HEK293 (cell line): ENCODE data around the gene NELFB.

Source experiments
- CTCF ChIA-PET: fragments of 350-600 bp; formaldehyde crosslinking; extraction: SDS; loops from one replicate; lab custom pipeline; 2021; ENCODE audit warnings: antibody characterized with exemption; lab: Yijun Ruan, JAX
- POLR2A ChIA-PET: fragments of 300-600 bp; formaldehyde crosslinking; extraction: SDS; loops from one replicate; lab custom pipeline; 2020; ENCODE audit warnings: antibody characterized with exemption, inconsistent platforms; lab: Yijun Ruan, JAX
- H3K27ac ChIP-seq: fragments of 200-500 bp; sonication (Bioruptor generic); 2 replicates; pipeline ENCODE4 v1.5.1; 2014; ENCODE audit warnings: low read depth, low read length, control low read depth, inconsistent platforms; ENCODE audit errors: extremely low read depth
- H3K36me3 ChIP-seq, 2 experiments: fragments of 200-500 bp in 1 of 2; sonication (Bioruptor generic) in 1 of 2; 1 replicate in 1 of 2; 2 replicates in 1 of 2; pipeline ENCODE4 v1.5.1; 2014 to 2017; ENCODE audit warnings: inconsistent platforms in 2 of 2, low read length in 2 of 2; ENCODE audit not compliant: control insufficient read depth in 2 of 2, insufficient read depth in 1 of 2
- H3K4me1 ChIP-seq: fragments of 200-500 bp; sonication (Bioruptor generic); 2 replicates; pipeline ENCODE4 v1.5.1; 2014; ENCODE audit warnings: mild to moderate bottlenecking, low read length, inconsistent platforms; ENCODE audit not compliant: control insufficient read depth, insufficient read depth
- H3K4me3 ChIP-seq: 2 replicates; pipeline ENCODE4 v1.5.1; 2011; ENCODE audit warnings: low read depth, mild to moderate bottlenecking, control low read depth, low read length, moderate library complexity
- H3K9me3 ChIP-seq: fragments of 200-500 bp; sonication (Bioruptor generic); 2 replicates; pipeline ENCODE4 v1.5.1; 2014; ENCODE audit warnings: low read depth, low read length, inconsistent platforms; ENCODE audit not compliant: control insufficient read depth, insufficient read depth
- AEBP2 ChIP-seq: fragments of 450-650 bp; formaldehyde crosslinking; IDR thresholded peaks from 2 replicates; pipeline ENCODE4 v1.5.1; 2016; ENCODE audit warnings: missing biosample characterization, missing genetic modification characterization, borderline replicate concordance
- GFI1B ChIP-seq: fragments of 450-650 bp; formaldehyde crosslinking; IDR thresholded peaks from 2 replicates; pipeline ENCODE4 v1.5.1; 2016; ENCODE audit warnings: missing biosample characterization, missing genetic modification characterization
- GLI4 ChIP-seq: fragments of 450-650 bp; formaldehyde crosslinking; IDR thresholded peaks from 2 replicates; pipeline ENCODE4 v1.5.1; 2016; ENCODE audit warnings: missing biosample characterization, missing genetic modification characterization
- KLF10 ChIP-seq: fragments of 450-650 bp; IDR thresholded peaks from 2 replicates; pipeline ENCODE4 v1.5.1; 2018; ENCODE audit warnings: missing biosample characterization, mild to moderate bottlenecking, missing genetic modification characterization
- SCRT2 ChIP-seq: fragments of 450-650 bp; formaldehyde crosslinking; IDR thresholded peaks from 2 replicates; pipeline ENCODE4 v1.5.1; 2016; ENCODE audit warnings: missing biosample characterization, missing genetic modification characterization
- TCF7L2 ChIP-seq: IDR thresholded peaks from 2 replicates; pipeline ENCODE4 v1.6.1; 2011; ENCODE audit warnings: low read depth, mild to moderate bottlenecking, inconsistent platforms, low read length, moderate library complexity, borderline replicate concordance
- WT1 ChIP-seq: fragments of 450-650 bp; formaldehyde crosslinking; IDR thresholded peaks from 2 replicates; pipeline ENCODE4 v1.5.1; 2016; ENCODE audit warnings: missing biosample characterization, missing genetic modification characterization
- ZBTB11 ChIP-seq: fragments of 450-650 bp; formaldehyde crosslinking; conservative IDR thresholded peaks from 2 replicates; pipeline ENCODE4 v1.5.1; 2016; ENCODE audit warnings: low read depth, missing biosample characterization, missing genetic modification characterization
- ZFP69B ChIP-seq: fragments of 450-650 bp; formaldehyde crosslinking; IDR thresholded peaks from 2 replicates; pipeline ENCODE4 v1.5.1; 2016; ENCODE audit warnings: missing biosample characterization, missing genetic modification characterization
- ZIC2 ChIP-seq: fragments of 450-650 bp; formaldehyde crosslinking; IDR thresholded peaks from 2 replicates; pipeline ENCODE4 v1.5.1; 2016; ENCODE audit warnings: missing biosample characterization, missing genetic modification characterization
- ZNF133 ChIP-seq: fragments of 450-650 bp; formaldehyde crosslinking; IDR thresholded peaks from 2 replicates; pipeline ENCODE4 v1.5.1; 2016; ENCODE audit warnings: missing biosample characterization, missing genetic modification characterization
- ZNF221 ChIP-seq: fragments of 450-650 bp; formaldehyde crosslinking; IDR thresholded peaks from 2 replicates; pipeline ENCODE4 v1.5.1; 2017; ENCODE audit warnings: missing biosample characterization, missing genetic modification characterization, borderline replicate concordance
- ZNF239 ChIP-seq: fragments of 450-650 bp; formaldehyde crosslinking; IDR thresholded peaks from 2 replicates; pipeline ENCODE4 v1.5.1; 2016; ENCODE audit warnings: missing biosample characterization, missing genetic modification characterization
- ZNF292 ChIP-seq: fragments of 450-650 bp; formaldehyde crosslinking; IDR thresholded peaks from 2 replicates; pipeline ENCODE4 v1.5.1; 2016; ENCODE audit warnings: low read depth, missing biosample characterization, missing genetic modification characterization, borderline replicate concordance
- ZNF48 ChIP-seq: fragments of 450-650 bp; formaldehyde crosslinking; IDR thresholded peaks from 2 replicates; pipeline ENCODE4 v1.5.1; 2016; ENCODE audit warnings: missing biosample characterization, missing genetic modification characterization
- ZNF513 ChIP-seq: fragments of 450-650 bp; IDR thresholded peaks from 2 replicates; pipeline ENCODE4 v1.5.1; 2018; ENCODE audit warnings: missing biosample characterization, missing genetic modification characterization
- ZNF600 ChIP-seq: fragments of 450-650 bp; formaldehyde crosslinking; IDR thresholded peaks from 2 replicates; pipeline ENCODE4 v1.5.1; 2016; ENCODE audit warnings: missing biosample characterization, missing genetic modification characterization
- ZNF701 ChIP-seq: fragments of 450-650 bp; formaldehyde crosslinking; IDR thresholded peaks from 2 replicates; pipeline ENCODE4 v1.5.1; 2016; ENCODE audit warnings: missing biosample characterization, missing genetic modification characterization
- ZNF707 ChIP-seq: fragments of 450-650 bp; formaldehyde crosslinking; IDR thresholded peaks from 2 replicates; pipeline ENCODE4 v1.5.1; 2016; ENCODE audit warnings: missing biosample characterization, missing genetic modification characterization
- ZNF777 ChIP-seq: fragments of 450-650 bp; formaldehyde crosslinking; IDR thresholded peaks from 2 replicates; pipeline ENCODE4 v1.5.1; 2017; ENCODE audit warnings: missing biosample characterization, missing genetic modification characterization, borderline replicate concordance
- ZNF843 ChIP-seq: fragments of 450-650 bp; formaldehyde crosslinking; IDR thresholded peaks from 2 replicates; pipeline ENCODE4 v1.5.1; 2016; ENCODE audit warnings: missing biosample characterization, missing genetic modification characterization
- ZXDB ChIP-seq: fragments of 450-650 bp; formaldehyde crosslinking; IDR thresholded peaks from 2 replicates; pipeline ENCODE4 v1.5.1; 2016; ENCODE audit warnings: missing biosample characterization, missing genetic modification characterization
- TF ChIP-seq, protein P1 (sequence below): fragments of 450-650 bp; formaldehyde crosslinking; IDR thresholded peaks from 2 replicates; pipeline ENCODE4 v1.5.1; 2016; ENCODE audit warnings: missing biosample characterization, missing genetic modification characterization
- TF ChIP-seq, protein P2 (sequence below): fragments of 450-650 bp; formaldehyde crosslinking; IDR thresholded peaks from 2 replicates; pipeline ENCODE4 v1.5.1; 2017; ENCODE audit warnings: missing biosample characterization, missing genetic modification characterization
- TF ChIP-seq, protein P3 (sequence below): fragments of 450-650 bp; formaldehyde crosslinking; IDR thresholded peaks from 2 replicates; pipeline ENCODE4 v1.5.1; 2016; ENCODE audit warnings: missing biosample characterization, missing genetic modification characterization

Gene NELFB

GRCh38 chr9:137299203-137299565, 44.1 kb downstream of the NELFB start (continued):
- TF ChIP-seq, protein P1, sequence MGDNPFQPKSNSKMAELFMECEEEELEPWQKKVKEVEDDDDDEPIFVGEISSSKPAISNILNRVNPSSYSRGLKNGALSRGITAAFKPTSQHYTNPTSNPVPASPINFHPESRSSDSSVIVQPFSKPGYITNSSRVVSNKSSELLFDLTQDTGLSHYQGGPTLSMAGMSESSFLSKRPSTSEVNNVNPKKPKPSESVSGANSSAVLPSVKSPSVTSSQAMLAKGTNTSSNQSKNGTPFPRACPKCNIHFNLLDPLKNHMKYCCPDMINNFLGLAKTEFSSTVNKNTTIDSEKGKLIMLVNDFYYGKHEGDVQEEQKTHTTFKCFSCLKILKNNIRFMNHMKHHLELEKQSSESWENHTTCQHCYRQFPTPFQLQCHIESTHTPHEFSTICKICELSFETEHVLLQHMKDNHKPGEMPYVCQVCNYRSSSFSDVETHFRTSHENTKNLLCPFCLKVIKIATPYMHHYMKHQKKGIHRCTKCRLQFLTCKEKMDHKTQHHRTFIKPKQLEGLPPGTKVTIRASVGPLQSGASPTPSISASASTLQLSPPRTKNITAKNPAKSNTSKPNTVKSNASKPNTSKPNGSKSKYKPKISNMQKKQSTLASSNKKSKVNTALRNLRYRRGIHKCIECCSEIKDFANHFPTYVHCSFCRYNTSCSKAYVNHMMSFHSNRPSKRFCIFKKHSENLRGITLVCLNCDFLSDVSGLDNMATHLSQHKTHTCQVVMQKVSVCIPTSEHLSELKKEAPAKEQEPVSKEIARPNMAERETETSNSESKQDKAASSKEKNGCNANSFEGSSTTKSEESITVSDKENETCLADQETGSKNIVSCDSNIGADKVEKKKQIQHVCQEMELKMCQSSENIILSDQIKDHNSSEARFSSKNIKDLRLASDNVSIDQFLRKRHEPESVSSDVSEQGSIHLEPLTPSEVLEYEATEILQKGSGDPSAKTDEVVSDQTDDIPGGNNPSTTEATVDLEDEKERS (tag by site-specific recombination): no peak
- TF ChIP-seq ZNF513 (tag by site-specific recombination): no peak
- TF ChIP-seq ZNF707: no peak
- TF ChIP-seq ZNF239 (tag by site-specific recombination): no peak
- TF ChIP-seq GFI1B (tag by site-specific recombination): no peak
- peak; percentile 70 for TF ChIP-seq ZIC2 (tag by site-specific recombination)
- TF ChIP-seq ZNF701: no peak
- TF ChIP-seq ZNF600 (tag by site-specific recombination): 0 out of 2 replicates have a peak, but pooled peaks have one; percentile 36
- no peak for TF ChIP-seq TCF7L2
- no peak for TF ChIP-seq ZNF843 (tag by site-specific recombination)
- TF ChIP-seq ZNF221 (tag by site-specific recombination): no peak

DNA sequence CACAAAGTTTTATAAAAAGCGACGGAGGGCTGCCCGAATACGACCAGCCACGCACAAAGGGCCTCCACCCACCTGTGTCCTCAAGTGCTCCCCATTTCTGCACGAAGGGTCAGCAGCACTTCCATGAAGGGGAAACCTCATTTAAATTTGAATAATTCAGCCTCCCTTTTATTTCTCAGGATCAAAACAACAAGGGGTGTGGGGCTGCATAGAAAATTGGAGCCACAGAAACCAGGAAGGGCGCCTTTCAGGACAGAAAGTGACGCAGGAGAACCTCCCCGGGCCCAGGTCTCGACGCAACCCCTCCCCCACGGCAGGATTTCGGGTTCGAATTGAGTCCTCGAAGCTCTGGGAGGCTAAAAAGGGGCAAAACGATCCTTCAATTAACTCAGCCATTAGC, 44.8 kb downstream of the NELFB start:
- Histone ChIP-seq H3K4me3 (peak overlapping the region; percentile 73), H3K36me3 (no peaks in the 10 kb centered on the region), H3K27ac (0 out of 2 replicates have a peak overlapping the region, but pooled peaks have one; percentile 31), H3K9me3 (no peaks in the 10 kb centered on the region), H3K4me1 (peaks cover 15% of the 10 kb centered on the region)
- ChIA-PET POLR2A (interaction anchor here (0.6 to 3.3 kb wide), 5 partner anchors 12 to 247 kb away, joined by 3 to 40 read pairs (median 4); no protein-coding TSS in a partner anchor), CTCF (interaction anchor here (0.5 to 4.9 kb wide), 3 partner anchors 13 to 145 kb away, joined by 4 to 21 read pairs (median 6); no protein-coding TSS in a partner anchor)
- no peak for TF ChIP-seq GLI4 (tag by site-specific recombination)
- TF ChIP-seq ZXDB (tag by site-specific recombination): no peak
- TF ChIP-seq, protein P2, sequence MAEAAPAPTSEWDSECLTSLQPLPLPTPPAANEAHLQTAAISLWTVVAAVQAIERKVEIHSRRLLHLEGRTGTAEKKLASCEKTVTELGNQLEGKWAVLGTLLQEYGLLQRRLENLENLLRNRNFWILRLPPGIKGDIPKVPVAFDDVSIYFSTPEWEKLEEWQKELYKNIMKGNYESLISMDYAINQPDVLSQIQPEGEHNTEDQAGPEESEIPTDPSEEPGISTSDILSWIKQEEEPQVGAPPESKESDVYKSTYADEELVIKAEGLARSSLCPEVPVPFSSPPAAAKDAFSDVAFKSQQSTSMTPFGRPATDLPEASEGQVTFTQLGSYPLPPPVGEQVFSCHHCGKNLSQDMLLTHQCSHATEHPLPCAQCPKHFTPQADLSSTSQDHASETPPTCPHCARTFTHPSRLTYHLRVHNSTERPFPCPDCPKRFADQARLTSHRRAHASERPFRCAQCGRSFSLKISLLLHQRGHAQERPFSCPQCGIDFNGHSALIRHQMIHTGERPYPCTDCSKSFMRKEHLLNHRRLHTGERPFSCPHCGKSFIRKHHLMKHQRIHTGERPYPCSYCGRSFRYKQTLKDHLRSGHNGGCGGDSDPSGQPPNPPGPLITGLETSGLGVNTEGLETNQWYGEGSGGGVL: no peak
- no peak for TF ChIP-seq AEBP2 (tag by site-specific recombination)
- TF ChIP-seq ZFP69B (tag by site-specific recombination): peak; percentile 58; the same call in 1 of the 2 replicates
- TF ChIP-seq KLF10 (tag by site-specific recombination): no peak
- no peak for TF ChIP-seq ZNF48 (tag by site-specific recombination)
- no peak for TF ChIP-seq WT1
- TF ChIP-seq ZNF133: no peak
- no peak for TF ChIP-seq ZBTB11 (tag by site-specific recombination)
- TF ChIP-seq, protein P3, sequence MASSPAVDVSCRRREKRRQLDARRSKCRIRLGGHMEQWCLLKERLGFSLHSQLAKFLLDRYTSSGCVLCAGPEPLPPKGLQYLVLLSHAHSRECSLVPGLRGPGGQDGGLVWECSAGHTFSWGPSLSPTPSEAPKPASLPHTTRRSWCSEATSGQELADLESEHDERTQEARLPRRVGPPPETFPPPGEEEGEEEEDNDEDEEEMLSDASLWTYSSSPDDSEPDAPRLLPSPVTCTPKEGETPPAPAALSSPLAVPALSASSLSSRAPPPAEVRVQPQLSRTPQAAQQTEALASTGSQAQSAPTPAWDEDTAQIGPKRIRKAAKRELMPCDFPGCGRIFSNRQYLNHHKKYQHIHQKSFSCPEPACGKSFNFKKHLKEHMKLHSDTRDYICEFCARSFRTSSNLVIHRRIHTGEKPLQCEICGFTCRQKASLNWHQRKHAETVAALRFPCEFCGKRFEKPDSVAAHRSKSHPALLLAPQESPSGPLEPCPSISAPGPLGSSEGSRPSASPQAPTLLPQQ (tag by site-specific recombination): peak; percentile 53
- TF ChIP-seq SCRT2: peak; percentile 70
- no peak for TF ChIP-seq ZNF292
- no peak for TF ChIP-seq ZNF777
